Measurements from ENCODE around the gene CADM1.

- no peak for TF ChIP-seq CTCF (conservative IDR thresholded peaks at IDR 0.05; ENCODE audit: low read depth in 2 of 2)
- TF ChIP-seq EZH2 (IDR thresholded peaks at IDR 0.05; ENCODE audit: low read depth, unreplicated experiment): no peak
- TF ChIP-seq EZH2phosphoT487 (IDR thresholded peaks at IDR 0.05; ENCODE audit: unreplicated experiment): no peak
- TF ChIP-seq REST (IDR thresholded peaks at IDR 0.05; ENCODE audit: unreplicated experiment): no peak
- no peak for TF ChIP-seq JUNB (IDR thresholded peaks at IDR 0.05; ENCODE audit: unreplicated experiment)
- no peak for TF ChIP-seq POLR2AphosphoS5 (IDR thresholded peaks at IDR 0.05; ENCODE audit: low read depth)
These were observed 154.7 kb downstream of the CADM1 start for GRCh38 chr11:115349335-115350017.
